ENCODE results near the gene NTHL1. TPM values are rescaled to one million over a fixed set of nuclear protein-coding genes. Genes with fewer than 3 reads are reported as not detected.

The NTHL1 gene
- total RNA-seq, 1 experiment from 2014 or later = 52.0 TPM

GRCh38 chr16:2079311-2079800, 31.7 kb upstream of the NTHL1 start:
- Histone ChIP-seq H4K8ac (replicated peaks; ENCODE audit: insufficient read length, low read depth, low read length) (no peak overlapping the region), H3K79me1 (ENCODE audit: insufficient read depth, low read depth, low read length, poor library complexity, severe bottlenecking) (no peaks in the 10 kb centered on the region), H3K23ac (ENCODE audit: insufficient read length, low read depth, low read length) (no peak overlapping the region), H3K27me3 (ENCODE audit: insufficient read depth, low read length) (no peaks in the 10 kb centered on the region), H3K9me3 (ENCODE audit: control insufficient read depth, low read depth, low read length) (no peaks in the 10 kb centered on the region), H3K4me2 (ENCODE audit: insufficient read depth, insufficient read length, low read length) (no peak overlapping the region), H2BK12ac (ENCODE audit: insufficient read length, low read depth, low read length) (no peak overlapping the region), H4K91ac (ENCODE audit: insufficient read length, low read depth, low read length) (no peak overlapping the region), H3K4ac (ENCODE audit: low read depth, low read length) (no peak overlapping the region), H4K20me1 (ENCODE audit: control insufficient read depth, insufficient read depth, insufficient read length) (no peaks in the 10 kb centered on the region), H3K9ac (ENCODE audit: extremely low read depth, insufficient read length, low read length) (no peak overlapping the region), H3K27ac (ENCODE audit: insufficient read length, low read depth, low read length) (no peak overlapping the region), H3K4me1 (ENCODE audit: insufficient read depth, low read length) (no peaks in the 10 kb centered on the region), H2BK5ac (ENCODE audit: insufficient read length, low read length) (no peak overlapping the region), H2AFZ (ENCODE audit: low read length) (no peak overlapping the region), H3K23me2 (ENCODE audit: insufficient read length, low read depth, low read length, poor library complexity, severe bottlenecking) (no peaks in the 10 kb centered on the region), H2BK15ac (ENCODE audit: low read depth, low read length) (no peak overlapping the region), H3K79me2 (ENCODE audit: insufficient read depth, low read length) (no peaks in the 10 kb centered on the region), H2AK5ac (ENCODE audit: insufficient read length, low read length) (no peak overlapping the region), H2BK120ac (ENCODE audit: low read depth, low read length, poor library complexity, severe bottlenecking) (no peak overlapping the region), H3T11ph (ENCODE audit: low read length) (no peak overlapping the region), H3K18ac (ENCODE audit: insufficient read length, low read depth, low read length) (no peak overlapping the region), H2BK20ac (ENCODE audit: low read depth, low read length, poor library complexity, severe bottlenecking) (no peak overlapping the region), H3K14ac (ENCODE audit: insufficient read depth, low read length) (no peak overlapping the region), H4K5ac (ENCODE audit: insufficient read length, low read depth, low read length) (no peak overlapping the region), H3K56ac (ENCODE audit: insufficient read length, low read depth, low read length) (no peak overlapping the region)
- H3K36me3 Mint-ChIP-seq (ENCODE audit: insufficient read depth in 1 of 3, low read depth in 3 of 3) = peaks cover 5 to 27% (median 26%) of the 10 kb centered on the region in 3 experiments; a peak in 6 of 7 replicates
- H3K27ac Mint-ChIP-seq = no peak overlapping the region
- H3K9me3 Mint-ChIP-seq = no peaks in the 10 kb centered on the region
- no peak overlapping the region for H3K4me3 Mint-ChIP-seq
- DNase-seq = no peak
- H3K27me3 Mint-ChIP-seq (ENCODE audit: low read depth) = no peaks in the 10 kb centered on the region
- no peaks in the 10 kb centered on the region for H3K4me1 Mint-ChIP-seq
- TF ChIP-seq CTCF (conservative IDR thresholded peaks at IDR 0.05) = no peak
- no CpG with 5 or more reads among the region's 30 CpGs for WGBS (ENCODE audit: extremely low coverage, insufficient read length, low lambda C conversion rate)
